HL-60/S4 treated with retinoic acid at 250 ng/mL for 4 days and 3 days (cell line): ENCODE measurements around the gene PCBP4.
"Not testable (repeated sequence)": the region's sequence is repeated elsewhere in the genome, so short reads cannot be mapped to it uniquely, and the experiment has no call there.

Experiments used
- in situ Hi-C: fragments of 300-500 bp; cut with MboI; formaldehyde crosslinking; loops from 2 replicates; pipeline ENCODE4 v1.7.0; 2022; ENCODE audit warnings: low sequenced_read_pairs

Gene PCBP4

GRCh38 chr3:51995346-51996163 lies 28.3 kb upstream of the PCBP4 start, which contains the start of gene RPL29:
RPL29 (minus strand) TSS chr3:51995895; CDS start chr3:51995461, 434 bp downstream.
- in situ Hi-C loops: no loop called here

GRCh38 chr3:51994530-51994929 lies 27.3 kb upstream of the PCBP4 start:
- in situ Hi-C loops: no loop called here

- in situ Hi-C loops: not testable (repeated sequence)
Observed at GRCh38 chr3:51993657-51994056, 26.4 kb upstream of the PCBP4 start.

GRCh38 chr3:51992017-51992682 lies 24.9 kb upstream of the PCBP4 start:
- in situ Hi-C loops: no loop called here

GRCh38 chr3:51990501-51990971 lies 23.3 kb upstream of the PCBP4 start:
- in situ Hi-C loops: not testable (repeated sequence)

- in situ Hi-C loops: no loop called here
Observed at GRCh38 chr3:51988286-51989146, 21.3 kb upstream of the PCBP4 start.

GRCh38 chr3:51987568-51987967 lies 20.3 kb upstream of the PCBP4 start:
- in situ Hi-C loops: no loop called here

- in situ Hi-C loops: no loop called here
Observed at GRCh38 chr3:51986010-51986947, 19.0 kb upstream of the PCBP4 start.

- in situ Hi-C loops: no loop called here
Observed at GRCh38 chr3:51985063-51985462, 17.8 kb upstream of the PCBP4 start.

GRCh38 chr3:51984269-51984647 lies 17.0 kb upstream of the PCBP4 start:
- in situ Hi-C loops: no loop called here

GRCh38 chr3:51983578-51984268 lies 16.5 kb upstream of the PCBP4 start:
- in situ Hi-C loops: no loop called here

- in situ Hi-C loops: no loop called here
Observed at GRCh38 chr3:51982838-51983577, 15.8 kb upstream of the PCBP4 start, which contains the start of gene ACY1. ACY1 (plus strand) TSS chr3:51983535; CDS start chr3:51984065, 530 bp downstream.

GRCh38 chr3:51982352-51982837 lies 15.1 kb upstream of the PCBP4 start:
- in situ Hi-C loops: no loop called here

- in situ Hi-C loops: no loop called here
Observed at GRCh38 chr3:51980253-51980652, 13.0 kb upstream of the PCBP4 start.

- in situ Hi-C loops: no loop called here
Observed at GRCh38 chr3:51978143-51978502, 10.9 kb upstream of the PCBP4 start.

- in situ Hi-C loops: no loop called here
Observed at GRCh38 chr3:51977446-51978142, 10.3 kb upstream of the PCBP4 start.

- in situ Hi-C loops: no loop called here
Observed at GRCh38 chr3:51975852-51976549, 8.7 kb upstream of the PCBP4 start.
